Thoracic aorta (tissue), 2 donors: ENCODE results near the gene SF3A2. TPM values are rescaled to one million over a fixed set of nuclear protein-coding genes. Genes with fewer than 3 reads are reported as not detected.
A peak's percentile ranks its signal among the peaks of the same experiment; 100 is the strongest.

ENCODE experiments used
- ATAC-seq: fragments of 150-250 bp; one replicate; pipeline ENCODE4 v1.8.0; 2017; ENCODE audit warnings: low read depth; ENCODE audit not compliant: insufficient number of reproducible peaks, low FRiP score
- DNase-seq: peaks from one replicate; pipeline ENCODE4 v3.0.0-alpha.2; 2020; ENCODE audit warnings: low spot score
- H3K27ac ChIP-seq, 2 donors: fragments of 200-600 bp; sonication (generic); 1 replicate in 1 of 2; 2 replicates in 1 of 2; pipeline ENCODE4 v1.5.1; 2016; ENCODE audit warnings: mild to moderate bottlenecking in 2 of 2, moderate library complexity in 2 of 2
- H3K27me3 ChIP-seq: fragments of 200-600 bp; sonication (generic); replicated peaks from 2 replicates; pipeline ENCODE4 v1.6.0; 2016; ENCODE audit warnings: mild to moderate bottlenecking; ENCODE audit not compliant: insufficient read depth
- H3K36me3 ChIP-seq: fragments of 200-600 bp; sonication (generic); one replicate; pipeline ENCODE4 v1.5.1; 2016
- H3K4me1 ChIP-seq, 2 donors: fragments of 200-600 bp; sonication (generic); 1 replicate in 1 of 2; 2 replicates in 1 of 2; pipeline versions ENCODE4 v1.5.1 to v1.6.0; 2016; ENCODE audit warnings: low read depth in 2 of 2, mild to moderate bottlenecking in 1 of 2; ENCODE audit not compliant: control insufficient read depth in 1 of 2
- H3K4me3 ChIP-seq: fragments of 200-600 bp; sonication (generic); 2 replicates; pipeline ENCODE4 v1.5.1; 2016; ENCODE audit warnings: mild to moderate bottlenecking
- H3K9me3 ChIP-seq: fragments of 200-600 bp; sonication (generic); 2 replicates; pipeline ENCODE4 v1.5.1; 2016
- CTCF ChIP-seq: fragments of 200-600 bp; sonication (generic); IDR thresholded peaks from one replicate; pipeline ENCODE4 v1.5.1; 2019; ENCODE audit warnings: antibody characterized with exemption
- total RNA-seq, 2 donors: library from RNA; depleted of rRNA; stranded (reverse); fragments of >200 nt; gene quantifications; one replicate each; pipeline versions ENCODE4 v1.1.0 to v1.2.3, GENCODE V29; 2016

Gene SF3A2
- total RNA-seq, 2 donors from 2014 or later: 23.8 to 43.7 TPM

GRCh38 chr19:2255982-2256685 is 19.5 kb downstream of the SF3A2 start, which contains the start of gene JSRP1:
Gene JSRP1, minus strand, starts transcription at chr19:2256417. Its CDS starts 1,103 bp downstream, at chr19:2255314.
- peaks cover 8% of the 10 kb centered on the region for H3K27me3 ChIP-seq
- H3K4me3 ChIP-seq: no peak within 1 kb of the TSS
- ATAC-seq: no peak
- TF ChIP-seq CTCF: no peak
- DNase-seq: no peak
- no peak within 1 kb of the TSS for H3K27ac ChIP-seq
- H3K9me3 ChIP-seq: no peaks in the 10 kb centered on the region
- no peaks in the 10 kb centered on the region for H3K36me3 ChIP-seq
- H3K4me1 ChIP-seq: peaks cover 15 to 26% of the 10 kb centered on the region in 2 donors

GRCh38 chr19:2259336-2259735 is 22.7 kb downstream of the SF3A2 start:
- no peak overlapping the region for H3K27ac ChIP-seq
- DNase-seq (no peak), ATAC-seq (no peak)
- no peaks in the 10 kb centered on the region for H3K27me3 ChIP-seq
- H3K9me3 ChIP-seq: no peaks in the 10 kb centered on the region
- H3K4me1 ChIP-seq: no peaks in the 10 kb centered on the region
- no peak for TF ChIP-seq CTCF
- no peaks in the 10 kb centered on the region for H3K36me3 ChIP-seq
- no peak overlapping the region for H3K4me3 ChIP-seq

GRCh38 chr19:2260341-2260805 is 23.7 kb downstream of the SF3A2 start:
- no peak overlapping the region for H3K4me3 ChIP-seq

GRCh38 chr19:2261438-2262172 is 25.0 kb downstream of the SF3A2 start:
- no peak for ATAC-seq
- TF ChIP-seq CTCF: peak; percentile 30
- Histone ChIP-seq H3K27ac (no peak overlapping the region), H3K4me1 (peaks cover 3 to 7% of the 10 kb centered on the region in 2 donors), H3K9me3 (no peaks in the 10 kb centered on the region), H3K4me3 (no peak overlapping the region), H3K27me3 (no peaks in the 10 kb centered on the region), H3K36me3 (no peaks in the 10 kb centered on the region)
- no peak for DNase-seq

More at GRCh38 chr19:2260341-2260805, 23.7 kb downstream of the SF3A2 start:
- H3K27ac ChIP-seq: no peak overlapping the region
- DNase-seq (no peak), ATAC-seq (no peak)
- no peaks in the 10 kb centered on the region for H3K4me1 ChIP-seq
- no peaks in the 10 kb centered on the region for H3K36me3 ChIP-seq
- TF ChIP-seq CTCF: no peak
- H3K27me3 ChIP-seq: no peaks in the 10 kb centered on the region
- no peaks in the 10 kb centered on the region for H3K9me3 ChIP-seq
